SK-N-SH treated with all-trans-retinoic acid at 6 μM for 48 hours (cell line): ENCODE results near the gene CACNA2D3.
"Not testable (repeated sequence)": the region's sequence is repeated elsewhere in the genome, so short reads cannot be mapped to it uniquely, and the experiment has no call there.

Source experiments
- ATAC-seq: fragments of 200-7000 bp; cut with Tn5 transposase; 3 replicates; pipeline ENCODE4 v1.9.1; 2020; ENCODE audit warnings: mild to moderate bottlenecking, moderate library complexity
- ARNTL ChIP-seq: fragments of 450-650 bp; formaldehyde crosslinking; IDR thresholded peaks from 2 replicates; pipeline ENCODE4 v1.5.0; 2020; ENCODE audit warnings: low read depth, mild to moderate bottlenecking, moderate library complexity, borderline replicate concordance
- BACH2 ChIP-seq: fragments of 250-450 bp; sonication (Bioruptor Pico); IDR thresholded peaks from 2 replicates; pipeline ENCODE4 v1.9.0; 2021; ENCODE audit warnings: mild to moderate bottlenecking, borderline replicate concordance
- CREB5 ChIP-seq: fragments of 250-450 bp; sonication (Bioruptor Pico); IDR thresholded peaks from 2 replicates; pipeline ENCODE4 v1.5.1; 2020; ENCODE audit warnings: low read depth, mild to moderate bottlenecking, moderate library complexity
- CSDC2 ChIP-seq: fragments of 250-450 bp; sonication (Bioruptor Pico); IDR thresholded peaks from 2 replicates; pipeline ENCODE4 v1.5.0; 2020; ENCODE audit warnings: mild to moderate bottlenecking, moderate library complexity
- CSRNP3 ChIP-seq: fragments of 250-450 bp; sonication (Bioruptor Pico); IDR thresholded peaks from 2 replicates; pipeline ENCODE4 v1.5.1; 2021; ENCODE audit warnings: mild to moderate bottlenecking, moderate library complexity
- ESRRG ChIP-seq: fragments of 250-450 bp; sonication (Bioruptor Pico); IDR thresholded peaks from 2 replicates; pipeline ENCODE4 v1.6.1; 2021; ENCODE audit warnings: mild to moderate bottlenecking
- GLIS3 ChIP-seq: fragments of 250-450 bp; sonication (Bioruptor Pico); IDR thresholded peaks from 2 replicates; pipeline ENCODE4 v1.5.0; 2020; ENCODE audit warnings: mild to moderate bottlenecking, moderate library complexity
- ISL1 ChIP-seq: fragments of 250-450 bp; sonication (Bioruptor Pico); IDR thresholded peaks from 2 replicates; pipeline ENCODE4 v2.1.2; 2022; ENCODE audit warnings: mild to moderate bottlenecking, moderate library complexity
- OSR1 ChIP-seq: fragments of 250-450 bp; sonication (Bioruptor Pico); IDR thresholded peaks from 2 replicates; pipeline ENCODE4 v1.8.0; 2022; ENCODE audit warnings: moderate library complexity, mild to moderate bottlenecking, inconsistent platforms
- PATZ1 ChIP-seq: fragments of 250-450 bp; sonication (Bioruptor Pico); IDR thresholded peaks from 2 replicates; pipeline ENCODE4 v1.8.0; 2020; ENCODE audit warnings: mild to moderate bottlenecking, moderate library complexity, borderline replicate concordance
- PPARA ChIP-seq: fragments of 250-450 bp; sonication (Bioruptor Pico); IDR thresholded peaks from 2 replicates; pipeline ENCODE4 v1.5.0; 2020; ENCODE audit warnings: mild to moderate bottlenecking, borderline replicate concordance
- RARB ChIP-seq: fragments of 250-450 bp; sonication (Bioruptor Pico); IDR thresholded peaks from 2 replicates; pipeline ENCODE4 v1.8.0; 2021; ENCODE audit warnings: mild to moderate bottlenecking, moderate library complexity
- SNAI2 ChIP-seq: fragments of 250-450 bp; sonication (Bioruptor Pico); IDR thresholded peaks from 2 replicates; pipeline ENCODE4 v1.5.0; 2020; ENCODE audit warnings: mild to moderate bottlenecking, moderate library complexity
- TCF4 ChIP-seq: fragments of 250-450 bp; sonication (Bioruptor Pico); IDR thresholded peaks from 2 replicates; pipeline ENCODE4 v1.8.0; 2021; ENCODE audit warnings: mild to moderate bottlenecking, moderate library complexity, borderline replicate concordance
- TOX ChIP-seq: fragments of 250-450 bp; sonication (Bioruptor Pico); IDR thresholded peaks from 2 replicates; pipeline ENCODE4 v1.8.0; 2021; ENCODE audit warnings: mild to moderate bottlenecking, moderate library complexity, borderline replicate concordance
- TSHZ2 ChIP-seq: fragments of 250-450 bp; sonication (Bioruptor Pico); IDR thresholded peaks from 2 replicates; pipeline ENCODE4 v1.5.0; 2020; ENCODE audit warnings: mild to moderate bottlenecking, moderate library complexity
- ZC3H10 ChIP-seq: fragments of 250-450 bp; sonication (Bioruptor Pico); IDR thresholded peaks from 2 replicates; pipeline ENCODE4 v1.5.1; 2021; ENCODE audit warnings: mild to moderate bottlenecking, moderate library complexity
- ZFP3 ChIP-seq: fragments of 250-450 bp; sonication (Bioruptor Pico); IDR thresholded peaks from 2 replicates; pipeline ENCODE4 v1.5.0; 2020; ENCODE audit warnings: mild to moderate bottlenecking, moderate library complexity
- ZFP30 ChIP-seq: fragments of 450-650 bp; formaldehyde crosslinking; IDR thresholded peaks from 2 replicates; pipeline ENCODE4 v1.5.0; 2022; ENCODE audit warnings: mild to moderate bottlenecking, moderate library complexity
- ZNF565 ChIP-seq: fragments of 450-650 bp; formaldehyde crosslinking; conservative IDR thresholded peaks from 2 replicates; pipeline ENCODE4 v1.5.0; 2020; ENCODE audit warnings: low read depth, mild to moderate bottlenecking, moderate library complexity
- ZNF8 ChIP-seq: fragments of 450-650 bp; formaldehyde crosslinking; IDR thresholded peaks from 2 replicates; pipeline ENCODE4 v1.5.0; 2020; ENCODE audit warnings: mild to moderate bottlenecking, moderate library complexity

Gene CACNA2D3

GRCh38 chr3:54633444-54634121 is 511.2 kb downstream of the CACNA2D3 start:
- TF ChIP-seq ZFP3 (CRISPR knock-in tag) (no peak), OSR1 (no peak), ISL1 (CRISPR knock-in tag) (no peak), TSHZ2 (no peak), ARNTL (no peak), ZNF565 (CRISPR knock-in tag) (no peak), CSRNP3 (CRISPR knock-in tag) (no peak), CREB5 (CRISPR knock-in tag) (no peak), ZC3H10 (no peak), CSDC2 (CRISPR knock-in tag) (no peak), ZNF8 (CRISPR knock-in tag) (no peak), BACH2 (CRISPR knock-in tag) (no peak), PPARA (CRISPR knock-in tag) (no peak), TCF4 (CRISPR knock-in tag) (no peak), RARB (no peak), SNAI2 (CRISPR knock-in tag) (no peak), ZFP30 (CRISPR knock-in tag) (no peak), GLIS3 (CRISPR knock-in tag) (no peak), PATZ1 (no peak), ESRRG (no peak)

GRCh38 chr3:54634122-54634469 is 511.7 kb downstream of the CACNA2D3 start:
- TF ChIP-seq SNAI2 (CRISPR knock-in tag) (no peak), TOX (CRISPR knock-in tag) (no peak), CSDC2 (CRISPR knock-in tag) (no peak), RARB (no peak), CREB5 (CRISPR knock-in tag) (no peak), PATZ1 (no peak), ZC3H10 (no peak)
- no peak for ATAC-seq

More at GRCh38 chr3:54633444-54634121, 511.2 kb downstream of the CACNA2D3 start:
- ATAC-seq, result no peak

GRCh38 chr3:54639790-54640372 is 517.5 kb downstream of the CACNA2D3 start:
- not testable (repeated sequence) for ATAC-seq
